H1 (cell line): Measurements from ENCODE around the gene DENND1A. TPM values are rescaled to one million over a fixed set of nuclear protein-coding genes. Genes with fewer than 3 reads are reported as not detected.

ENCODE experiments used
- polyA plus RNA-seq, 7 experiments: library from polyadenylated mRNA; depleted of rRNA in 3 of 7; stranded (reverse) in 5 of 7; unstranded in 2 of 7; fragments of >200 nt in 5 of 7; fragments of 200-250 nt in 2 of 7; gene quantifications; 1 replicate in 5 of 7; 2 replicates in 1 of 7; 4 replicates in 1 of 7; pipeline versions ENCODE4 v1.2.1 to v1.2.3, GENCODE V29; 2011 to 2013; ENCODE audit warnings: missing spikeins in 2 of 7, mixed read lengths in 2 of 7
- total RNA-seq: library from RNA; stranded (reverse); fragmentation: NEBNext Ultra II Directional; extraction: Animal tissue kit (Norgen Biotek cat#: 25700); gene quantifications from 2 replicates; pipeline ENCODE4 v1.2.1, GENCODE V29; 2021
- TF ChIP-seq, protein P1 (sequence below): fragments of 300-600 bp; sonication (generic); IDR thresholded peaks from 2 replicates; pipeline ENCODE4 v1.7.1; 2012; ENCODE audit warnings: low read length, moderate library complexity, mild to moderate bottlenecking, inconsistent platforms; ENCODE audit not compliant: insufficient replicate concordance

The DENND1A gene
- total and polyA plus RNA-seq, 2 of the 8 experiments (the other 6 are each of a cell fraction or from before 2014, with no cell fraction given) = 24.1 to 26.4 TPM

DNA sequence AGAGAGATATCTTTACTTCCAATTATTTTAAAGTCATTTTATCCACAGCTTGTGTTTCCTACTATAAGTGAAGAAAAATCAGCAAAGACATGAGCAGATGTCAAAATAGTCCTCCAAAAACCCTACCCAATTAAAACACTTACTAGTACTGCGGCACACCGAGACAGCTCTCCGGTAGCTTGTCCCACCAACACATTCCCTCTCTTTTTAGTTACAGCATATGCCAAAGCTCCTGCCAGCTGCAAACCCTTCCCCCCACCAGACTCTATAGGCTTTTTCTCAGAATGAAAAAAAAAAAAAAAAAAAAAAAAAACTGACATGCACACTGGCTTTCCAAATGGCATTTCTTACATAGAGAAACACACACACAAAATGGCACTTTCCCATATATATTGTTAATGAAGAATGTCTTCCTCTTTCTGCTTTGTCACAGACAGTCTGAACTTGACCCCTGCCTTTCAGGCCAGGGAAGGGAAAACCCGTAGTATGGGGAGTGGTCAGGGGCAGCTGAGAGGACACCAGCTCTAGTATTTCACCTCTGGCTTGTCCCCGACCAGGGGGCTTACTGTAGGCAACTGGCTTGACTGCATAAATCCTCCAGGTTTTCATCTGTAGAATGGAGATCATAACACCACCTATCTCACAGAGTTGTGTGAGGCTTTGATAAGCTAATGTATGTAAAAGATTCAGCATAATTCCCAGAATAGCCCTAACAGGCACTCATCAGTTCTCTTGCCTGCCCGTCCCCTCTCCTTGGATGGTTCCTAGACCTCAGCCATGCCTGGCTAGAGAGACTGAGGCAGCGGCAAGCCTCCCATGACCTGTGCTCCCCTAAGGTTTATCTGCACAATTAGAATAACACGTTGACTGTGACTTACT is 340.3 kb downstream of the DENND1A start (continued):
- TF ChIP-seq, protein P1, sequence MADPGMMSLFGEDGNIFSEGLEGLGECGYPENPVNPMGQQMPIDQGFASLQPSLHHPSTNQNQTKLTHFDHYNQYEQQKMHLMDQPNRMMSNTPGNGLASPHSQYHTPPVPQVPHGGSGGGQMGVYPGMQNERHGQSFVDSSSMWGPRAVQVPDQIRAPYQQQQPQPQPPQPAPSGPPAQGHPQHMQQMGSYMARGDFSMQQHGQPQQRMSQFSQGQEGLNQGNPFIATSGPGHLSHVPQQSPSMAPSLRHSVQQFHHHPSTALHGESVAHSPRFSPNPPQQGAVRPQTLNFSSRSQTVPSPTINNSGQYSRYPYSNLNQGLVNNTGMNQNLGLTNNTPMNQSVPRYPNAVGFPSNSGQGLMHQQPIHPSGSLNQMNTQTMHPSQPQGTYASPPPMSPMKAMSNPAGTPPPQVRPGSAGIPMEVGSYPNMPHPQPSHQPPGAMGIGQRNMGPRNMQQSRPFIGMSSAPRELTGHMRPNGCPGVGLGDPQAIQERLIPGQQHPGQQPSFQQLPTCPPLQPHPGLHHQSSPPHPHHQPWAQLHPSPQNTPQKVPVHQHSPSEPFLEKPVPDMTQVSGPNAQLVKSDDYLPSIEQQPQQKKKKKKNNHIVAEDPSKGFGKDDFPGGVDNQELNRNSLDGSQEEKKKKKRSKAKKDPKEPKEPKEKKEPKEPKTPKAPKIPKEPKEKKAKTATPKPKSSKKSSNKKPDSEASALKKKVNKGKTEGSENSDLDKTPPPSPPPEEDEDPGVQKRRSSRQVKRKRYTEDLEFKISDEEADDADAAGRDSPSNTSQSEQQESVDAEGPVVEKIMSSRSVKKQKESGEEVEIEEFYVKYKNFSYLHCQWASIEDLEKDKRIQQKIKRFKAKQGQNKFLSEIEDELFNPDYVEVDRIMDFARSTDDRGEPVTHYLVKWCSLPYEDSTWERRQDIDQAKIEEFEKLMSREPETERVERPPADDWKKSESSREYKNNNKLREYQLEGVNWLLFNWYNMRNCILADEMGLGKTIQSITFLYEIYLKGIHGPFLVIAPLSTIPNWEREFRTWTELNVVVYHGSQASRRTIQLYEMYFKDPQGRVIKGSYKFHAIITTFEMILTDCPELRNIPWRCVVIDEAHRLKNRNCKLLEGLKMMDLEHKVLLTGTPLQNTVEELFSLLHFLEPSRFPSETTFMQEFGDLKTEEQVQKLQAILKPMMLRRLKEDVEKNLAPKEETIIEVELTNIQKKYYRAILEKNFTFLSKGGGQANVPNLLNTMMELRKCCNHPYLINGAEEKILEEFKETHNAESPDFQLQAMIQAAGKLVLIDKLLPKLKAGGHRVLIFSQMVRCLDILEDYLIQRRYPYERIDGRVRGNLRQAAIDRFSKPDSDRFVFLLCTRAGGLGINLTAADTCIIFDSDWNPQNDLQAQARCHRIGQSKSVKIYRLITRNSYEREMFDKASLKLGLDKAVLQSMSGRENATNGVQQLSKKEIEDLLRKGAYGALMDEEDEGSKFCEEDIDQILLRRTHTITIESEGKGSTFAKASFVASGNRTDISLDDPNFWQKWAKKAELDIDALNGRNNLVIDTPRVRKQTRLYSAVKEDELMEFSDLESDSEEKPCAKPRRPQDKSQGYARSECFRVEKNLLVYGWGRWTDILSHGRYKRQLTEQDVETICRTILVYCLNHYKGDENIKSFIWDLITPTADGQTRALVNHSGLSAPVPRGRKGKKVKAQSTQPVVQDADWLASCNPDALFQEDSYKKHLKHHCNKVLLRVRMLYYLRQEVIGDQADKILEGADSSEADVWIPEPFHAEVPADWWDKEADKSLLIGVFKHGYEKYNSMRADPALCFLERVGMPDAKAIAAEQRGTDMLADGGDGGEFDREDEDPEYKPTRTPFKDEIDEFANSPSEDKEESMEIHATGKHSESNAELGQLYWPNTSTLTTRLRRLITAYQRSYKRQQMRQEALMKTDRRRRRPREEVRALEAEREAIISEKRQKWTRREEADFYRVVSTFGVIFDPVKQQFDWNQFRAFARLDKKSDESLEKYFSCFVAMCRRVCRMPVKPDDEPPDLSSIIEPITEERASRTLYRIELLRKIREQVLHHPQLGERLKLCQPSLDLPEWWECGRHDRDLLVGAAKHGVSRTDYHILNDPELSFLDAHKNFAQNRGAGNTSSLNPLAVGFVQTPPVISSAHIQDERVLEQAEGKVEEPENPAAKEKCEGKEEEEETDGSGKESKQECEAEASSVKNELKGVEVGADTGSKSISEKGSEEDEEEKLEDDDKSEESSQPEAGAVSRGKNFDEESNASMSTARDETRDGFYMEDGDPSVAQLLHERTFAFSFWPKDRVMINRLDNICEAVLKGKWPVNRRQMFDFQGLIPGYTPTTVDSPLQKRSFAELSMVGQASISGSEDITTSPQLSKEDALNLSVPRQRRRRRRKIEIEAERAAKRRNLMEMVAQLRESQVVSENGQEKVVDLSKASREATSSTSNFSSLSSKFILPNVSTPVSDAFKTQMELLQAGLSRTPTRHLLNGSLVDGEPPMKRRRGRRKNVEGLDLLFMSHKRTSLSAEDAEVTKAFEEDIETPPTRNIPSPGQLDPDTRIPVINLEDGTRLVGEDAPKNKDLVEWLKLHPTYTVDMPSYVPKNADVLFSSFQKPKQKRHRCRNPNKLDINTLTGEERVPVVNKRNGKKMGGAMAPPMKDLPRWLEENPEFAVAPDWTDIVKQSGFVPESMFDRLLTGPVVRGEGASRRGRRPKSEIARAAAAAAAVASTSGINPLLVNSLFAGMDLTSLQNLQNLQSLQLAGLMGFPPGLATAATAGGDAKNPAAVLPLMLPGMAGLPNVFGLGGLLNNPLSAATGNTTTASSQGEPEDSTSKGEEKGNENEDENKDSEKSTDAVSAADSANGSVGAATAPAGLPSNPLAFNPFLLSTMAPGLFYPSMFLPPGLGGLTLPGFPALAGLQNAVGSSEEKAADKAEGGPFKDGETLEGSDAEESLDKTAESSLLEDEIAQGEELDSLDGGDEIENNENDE = no peak
